LNCAP (cell line): ENCODE data around the gene CGB5.

ENCODE experiments used
- TF ChIP-seq, protein P1 (sequence below): fragments of 450-650 bp; IDR thresholded peaks from 2 replicates; pipeline ENCODE4 v1.5.1; 2017; ENCODE audit warnings: mild to moderate bottlenecking

Gene CGB5

DNA sequence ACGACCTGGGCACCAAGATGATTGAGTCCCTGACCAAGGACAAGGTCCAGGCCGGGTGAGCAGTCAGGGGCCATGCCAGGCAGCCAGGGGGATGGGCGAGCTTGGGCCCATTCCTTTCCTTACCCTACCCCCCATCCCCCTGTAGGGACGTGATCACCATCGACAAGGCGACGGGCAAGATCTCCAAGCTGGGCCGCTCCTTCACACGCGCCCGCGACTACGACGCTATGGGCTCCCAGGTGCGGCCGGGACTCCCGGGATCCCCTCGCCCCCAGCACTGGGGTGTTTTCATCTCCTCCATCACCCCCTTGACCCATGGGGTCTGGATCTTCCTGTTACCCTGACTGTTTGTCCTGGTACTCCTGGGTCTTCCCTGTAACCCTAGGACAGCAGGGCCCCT, 33.8 kb upstream of the CGB5 start:
- TF ChIP-seq, protein P1, sequence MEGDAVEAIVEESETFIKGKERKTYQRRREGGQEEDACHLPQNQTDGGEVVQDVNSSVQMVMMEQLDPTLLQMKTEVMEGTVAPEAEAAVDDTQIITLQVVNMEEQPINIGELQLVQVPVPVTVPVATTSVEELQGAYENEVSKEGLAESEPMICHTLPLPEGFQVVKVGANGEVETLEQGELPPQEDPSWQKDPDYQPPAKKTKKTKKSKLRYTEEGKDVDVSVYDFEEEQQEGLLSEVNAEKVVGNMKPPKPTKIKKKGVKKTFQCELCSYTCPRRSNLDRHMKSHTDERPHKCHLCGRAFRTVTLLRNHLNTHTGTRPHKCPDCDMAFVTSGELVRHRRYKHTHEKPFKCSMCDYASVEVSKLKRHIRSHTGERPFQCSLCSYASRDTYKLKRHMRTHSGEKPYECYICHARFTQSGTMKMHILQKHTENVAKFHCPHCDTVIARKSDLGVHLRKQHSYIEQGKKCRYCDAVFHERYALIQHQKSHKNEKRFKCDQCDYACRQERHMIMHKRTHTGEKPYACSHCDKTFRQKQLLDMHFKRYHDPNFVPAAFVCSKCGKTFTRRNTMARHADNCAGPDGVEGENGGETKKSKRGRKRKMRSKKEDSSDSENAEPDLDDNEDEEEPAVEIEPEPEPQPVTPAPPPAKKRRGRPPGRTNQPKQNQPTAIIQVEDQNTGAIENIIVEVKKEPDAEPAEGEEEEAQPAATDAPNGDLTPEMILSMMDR, result no peak

DNA sequence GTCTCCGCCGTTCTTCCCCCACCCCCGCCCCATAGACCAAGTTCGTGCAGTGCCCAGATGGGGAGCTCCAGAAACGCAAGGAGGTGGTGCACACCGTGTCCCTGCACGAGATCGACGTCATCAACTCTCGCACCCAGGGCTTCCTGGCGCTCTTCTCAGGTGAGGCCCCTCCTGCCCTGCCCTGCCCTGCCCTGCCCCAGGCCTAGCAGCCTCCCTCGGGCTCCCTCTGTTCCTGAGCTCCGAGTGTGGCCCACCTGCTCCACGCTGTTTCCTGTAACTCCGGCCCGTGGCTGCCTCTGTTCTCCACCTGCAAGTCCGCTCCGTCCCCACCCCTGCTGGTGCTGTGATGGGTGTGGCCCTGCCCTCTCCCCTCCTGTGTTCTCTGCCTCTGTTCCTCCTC, 33.2 kb upstream of the CGB5 start:
- TF ChIP-seq, protein P1, result no peak

DNA sequence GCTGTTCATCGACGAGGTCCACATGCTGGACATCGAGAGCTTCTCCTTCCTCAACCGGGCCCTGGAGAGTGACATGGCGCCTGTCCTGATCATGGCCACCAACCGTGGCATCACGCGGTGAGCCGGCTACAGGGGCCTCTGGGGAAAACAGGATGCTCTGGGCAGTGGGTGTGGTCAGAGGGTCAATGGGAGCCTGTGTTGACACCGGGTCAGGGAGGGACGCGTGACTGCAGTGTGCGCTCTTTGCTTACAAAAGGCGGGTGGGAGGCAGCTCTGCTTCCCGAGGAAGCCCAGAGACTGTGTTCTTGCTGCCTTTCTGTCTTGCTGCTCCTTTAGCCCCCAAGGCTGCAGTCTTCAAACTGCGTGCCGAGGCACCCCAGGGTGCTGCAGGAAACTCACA, 32.5 kb upstream of the CGB5 start:
- TF ChIP-seq, protein P1, result no peak

DNA sequence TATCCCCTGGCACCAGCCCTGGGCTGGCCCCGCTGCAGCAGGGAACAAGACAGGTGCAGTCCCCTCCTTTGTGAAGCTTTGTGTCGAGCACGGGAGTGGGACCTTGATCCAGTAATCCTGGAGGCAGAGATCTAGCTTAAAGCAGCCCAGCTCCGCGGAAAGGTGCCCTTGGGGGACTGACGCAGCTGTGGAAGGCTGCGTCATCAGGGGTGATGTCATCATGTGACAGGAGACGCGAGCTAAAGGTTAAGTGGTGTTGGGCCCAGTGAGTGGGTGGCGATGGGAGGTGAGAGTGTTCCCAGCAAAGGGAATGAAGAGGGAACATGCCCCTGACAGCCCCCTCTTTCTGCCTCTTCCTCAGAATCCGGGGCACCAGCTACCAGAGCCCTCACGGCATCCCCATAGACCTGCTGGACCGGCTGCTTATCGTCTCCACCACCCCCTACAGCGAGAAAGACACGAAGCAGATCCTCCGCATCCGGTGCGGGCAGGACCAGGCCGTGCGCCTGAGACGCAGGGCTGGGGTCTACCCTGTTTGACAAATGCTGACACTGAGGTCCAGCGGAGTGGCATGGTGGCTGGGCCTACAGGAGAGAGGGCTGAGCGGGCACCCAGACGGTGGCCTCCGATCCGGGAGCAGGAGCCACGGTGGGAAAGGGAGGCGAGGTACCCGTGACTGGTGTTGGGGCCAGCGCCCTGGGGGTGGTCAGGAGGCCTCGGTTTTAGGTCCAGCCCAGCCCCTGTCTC, 29.4 kb upstream of the CGB5 start:
- TF ChIP-seq, protein P1, result no peak

DNA sequence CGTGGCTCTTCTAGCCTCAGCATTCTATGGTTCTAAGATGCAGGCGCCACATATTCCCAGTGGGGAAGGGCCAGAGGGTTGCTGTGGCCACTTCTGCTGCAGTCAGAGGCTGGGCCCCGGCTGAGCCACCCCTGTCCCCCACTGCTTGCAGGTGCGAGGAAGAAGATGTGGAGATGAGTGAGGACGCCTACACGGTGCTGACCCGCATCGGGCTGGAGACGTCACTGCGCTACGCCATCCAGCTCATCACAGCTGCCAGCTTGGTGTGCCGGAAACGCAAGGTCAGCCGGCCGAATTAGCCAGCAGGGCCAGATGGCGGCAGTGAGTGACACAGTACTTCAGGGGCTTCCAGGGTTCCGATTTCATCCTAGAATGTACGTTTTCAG, 28.8 kb upstream of the CGB5 start:
- TF ChIP-seq, protein P1, result no peak

DNA sequence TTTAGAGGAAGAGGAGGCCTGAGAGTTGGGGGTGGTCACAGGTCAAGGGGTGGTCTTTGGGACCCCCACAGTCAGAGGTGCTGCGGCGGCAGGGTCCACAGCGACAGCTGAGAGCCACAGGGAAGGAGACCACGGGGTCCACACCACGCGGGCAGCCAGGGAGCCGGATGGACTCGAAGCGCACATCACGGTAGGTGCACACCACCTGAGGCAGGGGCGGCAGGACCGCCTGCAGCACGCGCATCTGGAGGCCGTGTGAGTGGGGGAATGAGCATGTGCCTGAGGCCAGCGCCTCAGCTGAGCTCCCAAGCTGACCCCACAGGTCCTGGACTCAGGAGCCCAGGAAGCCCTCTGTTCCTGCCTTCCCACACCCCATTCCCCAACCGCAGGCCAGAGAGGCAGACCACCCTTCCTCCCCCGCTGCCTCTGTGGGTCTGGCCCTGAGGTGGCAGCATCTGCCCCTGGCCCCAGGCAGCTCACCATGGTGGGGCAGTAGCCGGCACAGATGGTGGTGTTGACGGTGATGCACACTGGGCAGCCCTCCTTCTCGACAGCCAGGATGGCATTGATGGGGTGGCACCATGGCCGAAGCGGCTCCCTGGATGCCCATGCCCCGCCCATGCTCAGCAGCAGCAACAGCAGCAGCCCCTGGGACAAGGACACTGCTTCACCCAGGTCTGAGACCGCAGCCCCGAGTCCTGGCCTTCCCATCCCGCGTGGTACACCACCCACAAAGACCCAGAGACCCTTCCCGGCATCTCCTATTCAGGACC, 27.4 kb upstream of the CGB5 start:
- TF ChIP-seq, protein P1, result no peak

DNA sequence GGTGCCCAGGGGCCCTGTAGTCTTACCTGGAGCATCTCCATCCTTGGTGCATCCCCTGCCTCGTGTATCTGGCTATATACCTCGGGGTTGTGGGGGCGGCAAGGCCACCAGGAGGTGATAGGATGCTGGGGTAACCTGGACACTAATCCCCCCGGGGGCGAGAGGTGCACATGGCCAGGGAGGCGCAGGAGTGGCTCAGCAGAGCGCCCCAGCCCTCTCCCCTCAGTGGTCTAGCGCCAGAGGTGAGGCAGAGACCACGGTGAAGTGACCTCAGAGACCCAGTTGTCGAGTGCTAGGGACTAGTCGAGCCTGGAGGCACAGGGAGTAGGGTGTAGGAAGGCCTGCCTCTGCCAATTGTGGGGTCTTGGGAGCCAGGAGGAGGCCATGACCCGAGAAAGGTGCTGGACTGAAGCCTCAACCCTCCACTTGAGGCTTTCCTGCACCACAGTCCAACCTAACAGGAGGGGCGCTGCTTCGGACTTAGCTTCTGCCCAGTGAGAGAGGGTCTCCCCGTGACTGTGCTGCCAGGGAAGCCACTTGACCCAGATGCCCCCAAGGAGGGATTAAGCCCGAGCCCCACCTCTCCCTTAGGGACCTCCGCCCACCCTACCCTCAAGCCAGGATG, 26.5 kb upstream of the CGB5 start, which contains the start of gene LHB:
Gene LHB, minus strand, starts transcription at position 51 of the 625 bp plus-strand sequence. Its CDS starts 10 bp downstream, at position 41.
- TF ChIP-seq, protein P1, result no peak
